Measurements from ENCODE around the gene RRP15.

DNA sequence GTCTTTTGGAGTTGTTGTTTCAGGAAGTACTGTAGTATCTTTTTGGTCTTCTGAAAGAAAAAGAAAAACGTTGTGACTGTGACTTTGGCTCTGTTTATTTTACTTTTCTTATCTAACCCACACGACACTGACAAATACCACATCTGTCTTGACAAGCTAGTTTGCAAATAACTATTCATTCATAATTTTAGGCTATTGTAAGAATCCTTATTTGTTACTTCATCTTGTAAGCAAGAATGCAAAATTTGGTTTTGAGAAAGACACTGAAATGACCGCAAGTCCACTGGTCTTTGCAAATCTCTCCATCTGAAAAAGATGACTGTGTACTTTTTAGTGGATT is 72.8 kb downstream of the RRP15 start:
- TF ChIP-seq, protein P1, sequence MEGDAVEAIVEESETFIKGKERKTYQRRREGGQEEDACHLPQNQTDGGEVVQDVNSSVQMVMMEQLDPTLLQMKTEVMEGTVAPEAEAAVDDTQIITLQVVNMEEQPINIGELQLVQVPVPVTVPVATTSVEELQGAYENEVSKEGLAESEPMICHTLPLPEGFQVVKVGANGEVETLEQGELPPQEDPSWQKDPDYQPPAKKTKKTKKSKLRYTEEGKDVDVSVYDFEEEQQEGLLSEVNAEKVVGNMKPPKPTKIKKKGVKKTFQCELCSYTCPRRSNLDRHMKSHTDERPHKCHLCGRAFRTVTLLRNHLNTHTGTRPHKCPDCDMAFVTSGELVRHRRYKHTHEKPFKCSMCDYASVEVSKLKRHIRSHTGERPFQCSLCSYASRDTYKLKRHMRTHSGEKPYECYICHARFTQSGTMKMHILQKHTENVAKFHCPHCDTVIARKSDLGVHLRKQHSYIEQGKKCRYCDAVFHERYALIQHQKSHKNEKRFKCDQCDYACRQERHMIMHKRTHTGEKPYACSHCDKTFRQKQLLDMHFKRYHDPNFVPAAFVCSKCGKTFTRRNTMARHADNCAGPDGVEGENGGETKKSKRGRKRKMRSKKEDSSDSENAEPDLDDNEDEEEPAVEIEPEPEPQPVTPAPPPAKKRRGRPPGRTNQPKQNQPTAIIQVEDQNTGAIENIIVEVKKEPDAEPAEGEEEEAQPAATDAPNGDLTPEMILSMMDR (IDR thresholded peaks at IDR 0.05 in 4 of 5, conservative IDR thresholded peaks at IDR 0.05 in 1 of 5), result no peak
- TF ChIP-seq POLR2A (IDR thresholded peaks at IDR 0.05), result no peak

All from gastrocnemius medialis (tissue), 4 donors.